Lower leg skin (tissue), 3 donors: ENCODE data around the gene PITPNC1.

ENCODE experiments used
- CTCF ChIP-seq, 3 donors: fragments of 450-650 bp; IDR thresholded peaks; one replicate each; pipeline ENCODE4 v1.5.1; 2016; ENCODE audit warnings: antibody characterized with exemption in 3 of 3, mild to moderate bottlenecking in 3 of 3, moderate library complexity in 2 of 3
- POLR2A ChIP-seq, 2 donors: fragments of 450-650 bp; IDR thresholded peaks; one replicate each; pipeline ENCODE4 v1.6.1; 2016 to 2017; ENCODE audit warnings: antibody characterized with exemption in 2 of 2, mild to moderate bottlenecking in 1 of 2, moderate library complexity in 1 of 2

GRCh38 chr17:67362173-67362572 lies 14.9 kb upstream of the PITPNC1 start:
- no peak for TF ChIP-seq CTCF (IDR thresholded peaks at IDR 0.05)
- no peak for TF ChIP-seq POLR2A (IDR thresholded peaks at IDR 0.05)
